GM19035 (cell line): ENCODE data around the gene SCGB1C1.
A peak's percentile ranks its signal among the peaks of the same experiment; 100 is the strongest.
"Not testable (repeated sequence)": the region's sequence is repeated elsewhere in the genome, so short reads cannot be mapped to it uniquely, and the experiment has no call there.

Experiments used
- ATAC-seq: cut with Tn5 transposase; IDR thresholded peaks from one replicate; pipeline ENCODE4 v1.9.1; 2021; ENCODE audit not compliant: unreplicated experiment

The SCGB1C1 gene

DNA sequence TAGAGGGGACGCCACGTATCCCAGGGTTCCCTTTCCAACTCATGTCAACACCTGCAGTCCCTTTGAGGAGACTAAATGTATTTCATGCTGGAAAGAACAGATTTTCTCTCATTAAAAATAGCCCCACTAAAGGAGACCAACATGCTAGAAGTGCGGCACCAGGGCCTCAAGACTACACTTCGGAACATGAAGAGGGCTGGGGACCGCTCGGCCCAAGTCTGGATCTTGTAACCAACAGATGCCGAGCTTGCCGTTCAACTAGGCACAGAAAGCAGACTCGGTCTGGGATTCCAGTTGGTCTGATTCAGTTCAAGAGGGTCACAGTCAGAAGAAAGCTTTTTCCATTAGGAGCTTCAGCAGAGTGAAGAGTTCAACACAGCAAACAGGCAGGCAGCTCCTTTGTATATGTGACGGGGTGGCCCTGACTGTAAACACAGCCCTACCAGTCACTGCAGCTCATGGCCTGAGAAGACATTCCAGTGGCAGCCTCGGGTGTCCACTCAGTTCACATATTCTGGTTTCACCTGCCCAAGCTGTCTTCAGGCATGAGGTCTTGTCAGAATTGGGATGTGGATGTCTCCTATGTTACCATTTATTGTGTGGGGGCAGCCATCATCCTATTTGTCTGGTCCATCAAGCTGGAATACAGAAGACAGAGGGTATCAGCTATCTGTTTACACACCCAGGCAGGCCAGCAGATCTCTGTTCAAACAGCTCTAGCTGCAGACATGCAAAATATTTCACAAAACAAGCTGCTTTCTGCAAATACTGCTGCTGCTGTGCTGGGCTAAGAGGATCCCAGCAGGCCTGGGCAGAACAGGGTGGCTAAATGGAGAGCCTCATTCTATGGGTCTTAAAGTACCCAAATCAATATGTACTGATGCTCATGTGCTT is 23.4 kb downstream of the SCGB1C1 start:
- ATAC-seq, result no peak

DNA sequence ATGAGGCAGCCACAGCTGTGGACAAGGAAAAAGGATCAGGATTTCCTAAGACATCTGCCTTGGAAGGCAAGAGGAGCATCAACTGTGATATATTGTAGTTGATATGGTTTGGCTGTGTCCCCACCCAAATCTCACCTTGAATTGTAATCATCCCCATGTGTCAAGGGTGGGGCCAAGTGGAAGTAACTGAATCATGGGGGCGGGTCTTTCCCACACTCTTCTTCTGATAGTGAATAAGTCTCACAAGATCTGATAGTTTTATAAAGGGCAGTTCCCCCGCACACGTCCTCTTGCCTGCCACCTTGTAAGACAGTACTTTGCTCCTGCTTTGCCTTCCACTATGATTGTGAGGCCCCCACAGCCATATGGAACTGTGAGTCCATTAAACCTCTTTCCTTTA is 24.8 kb downstream of the SCGB1C1 start:
- ATAC-seq, result no peak

DNA sequence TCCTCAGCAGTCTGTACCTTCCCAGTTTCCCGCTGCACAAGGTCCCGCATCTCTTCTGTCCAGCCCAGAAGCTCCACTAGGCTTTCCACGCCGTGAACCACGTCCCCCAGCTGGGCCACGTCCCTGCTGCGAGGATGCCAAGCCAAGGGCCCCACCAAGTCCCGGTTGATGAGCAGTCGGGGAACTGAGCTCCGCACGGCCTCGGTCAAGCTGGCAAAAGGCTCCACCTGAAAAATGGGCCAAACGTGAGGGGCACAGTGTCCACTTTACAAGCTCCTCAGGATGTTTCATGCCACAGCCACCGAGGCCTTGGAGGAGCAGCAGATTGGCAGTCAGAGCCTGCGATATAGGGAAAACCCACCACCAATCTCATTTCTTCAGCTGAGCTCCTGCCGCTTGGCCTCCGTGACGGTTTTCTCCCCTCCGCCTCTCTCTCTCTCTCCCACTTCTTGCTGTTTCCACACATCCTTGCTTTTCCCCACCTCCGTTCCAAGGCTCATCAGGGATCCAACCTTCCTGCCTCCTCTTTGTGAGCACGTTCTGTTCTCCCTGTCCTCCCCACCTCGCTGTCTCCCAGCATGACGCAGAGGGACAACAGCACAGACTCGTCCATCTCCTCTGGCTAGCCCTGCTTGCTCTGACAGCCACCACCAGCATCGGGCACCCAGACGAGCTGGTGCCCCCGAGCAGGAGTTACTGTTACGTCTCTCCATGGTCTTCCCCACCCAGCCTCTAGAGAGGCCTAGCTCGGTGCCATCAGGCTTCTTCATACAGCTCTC is 26.1 kb downstream of the SCGB1C1 start:
- no peak for ATAC-seq

DNA sequence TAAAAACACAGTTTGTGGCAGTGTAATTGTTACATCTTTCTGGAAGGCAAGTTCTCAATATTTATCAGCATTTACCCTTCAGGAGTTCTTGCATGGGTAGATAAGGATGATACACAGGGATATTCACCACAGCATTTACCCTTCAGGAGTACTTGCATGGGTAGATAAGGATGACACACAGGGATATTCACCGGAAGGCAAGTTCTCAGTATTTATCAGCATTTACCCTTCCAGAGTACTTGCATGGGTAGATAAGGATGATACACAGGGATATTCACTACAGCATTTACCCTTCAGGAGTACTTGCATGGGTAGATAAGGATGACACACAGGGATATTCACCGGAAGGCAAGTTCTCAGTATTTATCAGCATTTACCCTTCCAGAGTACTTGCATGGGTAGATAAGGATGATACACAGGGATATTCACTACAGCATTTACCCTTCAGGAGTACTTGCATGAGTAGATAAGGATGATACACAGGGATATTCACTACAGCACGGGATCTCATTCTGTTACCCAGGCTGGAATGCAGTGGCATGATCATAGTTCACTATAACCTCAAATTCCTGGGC is 27.9 kb downstream of the SCGB1C1 start:
- ATAC-seq, result not testable (repeated sequence)

DNA sequence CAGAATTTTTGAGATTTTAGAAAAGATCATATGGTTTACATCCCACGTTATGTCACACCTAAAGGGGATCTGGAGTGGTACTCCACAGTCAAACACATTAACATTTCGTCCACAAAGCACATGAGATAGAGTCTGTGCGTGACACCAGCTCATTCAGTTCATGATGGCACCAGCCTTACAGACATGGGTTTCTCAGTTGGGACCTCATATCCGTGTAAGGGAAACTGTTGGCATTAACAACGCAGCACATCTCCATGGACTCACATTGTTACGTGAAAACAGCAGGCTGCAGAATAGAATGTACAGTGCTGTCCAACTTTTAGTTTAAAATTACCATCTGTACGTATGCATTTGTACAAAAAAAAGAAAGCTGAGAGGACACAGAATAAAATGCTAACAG is 28.7 kb downstream of the SCGB1C1 start:
- no peak for ATAC-seq

DNA sequence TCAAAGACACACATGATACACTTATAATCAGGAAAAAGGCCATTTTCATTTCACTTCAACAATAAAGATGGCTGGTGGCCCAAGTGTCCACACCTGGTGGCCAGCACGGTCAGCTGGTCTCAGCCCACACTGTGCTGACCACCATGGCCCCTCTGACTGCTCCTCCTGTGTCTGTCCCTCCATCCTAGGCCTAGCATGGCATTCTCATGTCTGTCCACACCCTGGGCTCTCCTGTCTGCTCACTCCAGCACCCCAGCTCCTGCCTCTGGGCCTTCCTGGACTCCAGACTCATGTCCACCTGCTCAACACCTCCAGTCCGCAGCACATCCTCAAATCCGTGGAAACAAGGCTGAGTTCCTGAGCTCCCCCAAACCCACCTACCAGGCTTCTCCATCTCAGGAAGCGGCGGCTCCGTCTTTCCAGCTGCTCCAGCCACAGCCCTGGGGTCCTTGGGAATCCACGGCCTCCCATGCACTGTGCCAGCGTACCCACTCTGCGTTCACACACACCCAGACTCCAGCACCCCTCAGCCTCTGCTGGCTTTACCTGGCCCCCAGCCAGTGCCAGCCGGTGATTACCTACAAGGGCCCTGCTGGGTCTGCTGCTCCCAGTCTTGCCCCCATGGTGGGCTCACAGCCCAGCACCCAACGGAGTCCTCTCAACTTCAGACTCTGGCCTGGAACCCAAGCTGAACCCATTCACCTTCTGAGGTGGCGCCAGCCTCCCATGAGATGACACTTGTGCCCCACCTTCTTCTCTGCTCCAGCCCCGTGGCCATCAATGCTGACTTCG is 29.3 kb downstream of the SCGB1C1 start:
- ATAC-seq, result no peak

DNA sequence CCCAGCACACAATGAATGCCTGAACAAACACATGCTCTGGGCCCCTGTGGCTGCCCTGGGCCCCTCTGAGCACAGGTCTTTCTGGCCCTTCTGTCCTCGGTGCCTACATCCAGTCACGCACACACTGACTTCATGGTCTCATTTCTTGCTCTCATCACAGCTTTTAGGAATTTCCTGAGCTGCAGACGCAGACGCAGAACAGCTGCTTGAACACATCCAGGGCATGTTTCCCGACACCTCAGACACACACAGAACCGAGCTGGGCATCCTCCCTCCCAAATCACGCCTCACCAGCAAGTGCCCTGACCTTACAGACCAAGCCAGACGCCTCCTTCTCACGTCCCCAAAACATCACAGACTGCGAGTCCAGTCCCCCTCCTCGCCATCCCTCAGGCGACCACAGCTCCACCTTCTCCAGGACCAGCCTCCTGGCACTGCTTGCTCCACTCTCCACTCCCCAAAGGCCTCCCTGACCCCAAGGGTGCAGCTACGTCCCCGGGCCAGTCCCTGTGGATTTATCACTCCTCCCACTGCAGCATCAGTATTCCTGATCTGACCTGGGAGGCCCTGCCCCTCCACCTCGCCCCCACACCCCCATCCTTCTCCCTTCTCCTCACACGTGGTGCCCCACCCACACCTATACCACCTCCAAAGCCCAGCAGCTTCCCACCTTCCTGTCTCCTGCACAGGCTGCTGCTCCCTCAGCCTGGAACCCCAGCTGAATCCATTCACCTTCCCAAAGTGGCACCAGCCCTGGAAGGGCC is 30.3 kb downstream of the SCGB1C1 start:
- no peak for ATAC-seq

DNA sequence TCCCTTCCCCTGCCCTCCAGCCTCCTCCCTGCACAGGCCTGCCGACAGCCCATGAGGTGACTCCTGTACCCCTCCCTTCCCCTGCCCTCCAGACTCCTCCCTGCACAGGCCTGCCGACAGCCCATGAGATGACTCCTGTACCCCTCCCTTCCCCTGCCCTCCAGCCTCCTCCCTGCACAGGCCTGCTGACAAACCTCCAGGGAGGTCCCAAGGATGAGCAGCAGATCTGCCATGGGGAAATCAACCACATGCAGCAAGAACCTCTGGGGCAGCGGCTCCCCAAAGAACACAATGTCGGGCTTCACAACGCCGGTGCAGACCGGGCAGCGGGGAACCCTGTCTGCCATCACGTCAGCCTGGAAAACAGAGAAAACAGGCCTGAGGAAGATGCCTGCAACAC is 31.0 kb downstream of the SCGB1C1 start:
- no peak for ATAC-seq

DNA sequence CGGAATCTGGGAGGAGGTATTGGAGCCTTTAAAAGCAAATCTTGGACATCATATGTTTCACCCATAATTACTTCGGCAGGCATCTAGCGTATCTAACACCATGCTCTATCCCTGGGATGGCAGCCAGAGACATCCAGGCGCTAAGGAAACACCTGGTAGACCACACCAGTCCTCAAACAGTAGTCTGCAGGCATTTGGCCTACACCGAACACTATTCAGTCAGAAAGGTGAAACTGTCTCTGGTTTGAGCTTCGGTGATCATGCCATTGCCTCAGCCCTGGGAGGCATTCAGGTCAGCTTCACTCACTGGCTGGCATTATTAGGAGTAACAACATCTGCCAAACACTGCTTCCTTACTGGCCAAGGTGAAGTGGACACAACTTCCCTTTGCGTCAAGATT is 31.5 kb downstream of the SCGB1C1 start:
- ATAC-seq, result no peak

DNA sequence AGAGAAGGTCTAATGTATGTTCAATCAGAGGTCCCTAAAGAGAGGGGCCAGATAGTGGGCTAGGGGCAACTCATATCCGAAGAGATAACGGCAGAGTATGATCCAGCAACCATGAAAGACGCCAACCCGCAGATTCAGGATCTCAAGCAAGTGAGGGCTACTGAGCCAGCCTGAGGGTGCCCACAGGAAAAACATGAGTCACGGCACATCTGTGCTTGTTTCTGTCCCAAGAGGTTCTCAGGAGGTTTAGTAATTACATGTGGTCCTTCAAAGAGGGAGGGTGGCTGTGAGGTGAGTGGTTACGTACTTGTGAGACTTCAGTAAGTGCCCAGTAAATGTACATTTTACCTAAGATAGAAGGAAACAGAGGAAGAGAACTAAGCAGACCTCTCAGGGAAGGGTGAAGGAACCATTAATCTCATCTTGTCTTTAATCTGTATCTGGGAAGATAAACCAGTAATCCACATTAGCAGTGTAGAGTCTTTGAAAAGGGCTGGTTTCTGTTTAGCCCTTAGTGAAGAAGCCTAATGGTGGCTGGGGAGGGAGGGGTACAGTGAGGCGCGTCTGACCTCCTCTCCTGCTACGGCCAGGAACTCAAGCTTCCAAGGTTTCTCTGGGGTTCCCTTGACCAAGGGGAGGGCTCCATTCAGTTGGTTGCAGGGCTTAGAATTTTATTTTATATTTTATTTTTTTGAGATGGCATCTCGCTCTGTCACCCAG is 33.0 kb downstream of the SCGB1C1 start:
- no peak for ATAC-seq

DNA sequence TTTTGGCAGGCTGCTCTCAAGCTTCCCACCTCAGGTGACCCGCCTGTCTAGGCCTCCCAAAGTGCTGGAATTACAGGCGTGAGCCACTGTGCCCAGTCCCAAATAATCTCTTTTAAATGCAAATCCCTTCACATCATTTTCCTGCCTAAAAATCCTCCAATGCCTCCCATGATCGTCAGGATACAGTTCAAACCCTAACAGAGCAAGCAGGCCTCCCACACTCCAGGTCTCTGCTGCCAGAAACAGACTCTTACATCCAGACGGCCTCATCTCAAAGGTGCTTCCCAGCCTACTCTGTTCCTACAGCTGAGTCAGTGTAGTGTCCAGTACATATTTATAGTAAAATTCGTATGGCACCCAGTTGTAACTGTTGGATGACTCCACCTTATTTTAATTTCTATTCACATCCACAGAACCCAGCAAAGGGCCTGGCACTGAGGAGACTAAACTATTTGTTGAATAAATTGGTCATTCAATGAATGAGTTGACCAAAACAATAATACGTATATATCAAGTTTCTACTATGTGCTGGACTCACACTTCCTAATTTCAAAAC is 35.0 kb downstream of the SCGB1C1 start:
- ATAC-seq, result no peak

DNA sequence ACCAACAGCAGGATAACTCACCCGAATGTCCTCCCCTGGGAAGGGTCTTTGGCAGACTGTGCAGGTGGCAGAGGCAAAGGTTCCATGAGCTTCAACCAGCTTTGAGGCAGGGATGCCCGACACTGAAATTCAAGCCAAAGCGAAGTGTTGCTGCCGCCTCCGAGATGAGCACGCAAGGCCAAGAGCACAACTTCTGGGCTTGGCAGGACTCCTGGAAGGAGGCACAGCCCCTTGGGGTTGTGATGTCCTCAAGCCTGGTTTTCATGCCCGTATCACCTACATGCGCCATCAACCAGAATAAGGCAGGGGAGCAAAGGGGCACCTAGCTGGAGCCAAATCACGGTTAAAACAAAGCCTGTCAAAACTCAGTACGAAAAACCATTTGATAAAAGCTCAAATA is 37.6 kb downstream of the SCGB1C1 start:
- no peak for ATAC-seq

DNA sequence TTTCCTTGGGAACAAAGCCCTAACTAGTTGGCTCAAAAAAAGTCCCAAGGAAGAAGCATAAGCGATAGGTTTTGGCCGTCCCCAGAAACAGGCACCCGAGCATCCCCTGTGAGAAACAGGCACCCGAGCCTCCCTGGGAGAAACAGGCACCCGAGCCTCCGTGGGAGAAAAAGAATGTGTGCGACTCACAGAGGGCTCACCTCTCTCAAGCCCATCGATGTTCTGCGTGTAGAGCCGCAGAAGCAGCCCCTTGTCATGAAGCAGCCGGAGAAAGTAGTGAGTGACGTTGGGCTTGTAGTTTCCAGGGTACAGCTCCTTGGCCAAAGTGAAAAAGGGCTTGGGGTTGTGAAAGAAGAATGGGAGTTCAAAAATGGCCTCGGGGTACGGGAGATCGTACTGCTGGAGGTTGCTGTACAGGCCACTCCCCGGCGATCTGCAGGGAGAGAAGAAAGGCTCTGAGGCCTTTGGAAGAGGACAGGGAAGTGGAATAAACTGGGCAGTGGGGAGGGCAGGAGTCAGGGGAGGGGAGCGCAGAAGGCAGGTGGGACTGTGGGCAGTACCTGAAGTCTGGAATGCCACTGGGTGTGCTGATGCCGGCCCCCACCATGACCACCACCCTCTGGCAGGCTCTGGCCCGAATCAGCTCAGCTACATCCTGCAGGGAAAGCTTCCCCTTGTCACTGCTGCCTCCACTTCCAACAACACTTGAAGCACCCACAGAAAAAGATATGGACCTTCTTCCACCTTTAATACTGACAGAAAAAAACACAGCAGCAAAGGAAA is 40.1 kb downstream of the SCGB1C1 start:
- ATAC-seq, result no peak

DNA sequence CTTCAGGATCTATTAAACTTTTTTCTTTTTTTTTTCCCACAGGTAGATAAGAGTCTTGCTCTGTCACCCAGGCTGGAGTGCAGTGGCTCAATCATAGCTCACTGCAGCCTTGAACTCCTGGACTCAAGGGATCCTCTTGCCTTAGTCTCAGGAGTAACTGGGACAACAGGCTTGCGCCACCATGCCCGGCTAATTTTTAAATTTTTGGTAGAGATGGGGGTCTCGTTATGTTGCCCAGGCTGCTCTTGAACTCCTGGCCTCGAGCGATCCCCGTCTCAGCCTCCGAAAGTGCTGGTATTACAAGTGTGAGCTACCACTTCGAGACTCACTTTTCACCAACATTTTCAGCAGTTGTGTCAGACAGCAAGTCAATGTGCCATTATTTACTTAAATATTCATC is 42.3 kb downstream of the SCGB1C1 start:
- no peak for ATAC-seq

DNA sequence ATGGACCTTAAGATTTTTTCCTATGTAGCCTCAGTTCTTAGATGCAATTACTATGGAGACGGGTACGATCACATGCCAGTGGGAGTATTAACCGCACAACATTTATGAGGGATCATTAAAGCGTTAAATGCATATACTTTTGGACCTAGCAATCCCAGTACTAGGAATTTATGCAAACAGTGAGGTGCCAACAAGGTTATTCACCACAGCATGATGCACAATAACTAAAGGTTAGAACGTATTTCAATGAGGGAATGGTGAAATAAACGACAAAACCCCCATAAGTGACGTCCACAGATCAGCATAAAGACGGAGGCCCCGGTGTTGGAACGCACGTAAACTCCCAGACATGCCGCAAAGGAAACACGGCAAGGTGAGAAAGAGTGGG is 42.7 kb downstream of the SCGB1C1 start:
- ATAC-seq, result peak; percentile 9

DNA sequence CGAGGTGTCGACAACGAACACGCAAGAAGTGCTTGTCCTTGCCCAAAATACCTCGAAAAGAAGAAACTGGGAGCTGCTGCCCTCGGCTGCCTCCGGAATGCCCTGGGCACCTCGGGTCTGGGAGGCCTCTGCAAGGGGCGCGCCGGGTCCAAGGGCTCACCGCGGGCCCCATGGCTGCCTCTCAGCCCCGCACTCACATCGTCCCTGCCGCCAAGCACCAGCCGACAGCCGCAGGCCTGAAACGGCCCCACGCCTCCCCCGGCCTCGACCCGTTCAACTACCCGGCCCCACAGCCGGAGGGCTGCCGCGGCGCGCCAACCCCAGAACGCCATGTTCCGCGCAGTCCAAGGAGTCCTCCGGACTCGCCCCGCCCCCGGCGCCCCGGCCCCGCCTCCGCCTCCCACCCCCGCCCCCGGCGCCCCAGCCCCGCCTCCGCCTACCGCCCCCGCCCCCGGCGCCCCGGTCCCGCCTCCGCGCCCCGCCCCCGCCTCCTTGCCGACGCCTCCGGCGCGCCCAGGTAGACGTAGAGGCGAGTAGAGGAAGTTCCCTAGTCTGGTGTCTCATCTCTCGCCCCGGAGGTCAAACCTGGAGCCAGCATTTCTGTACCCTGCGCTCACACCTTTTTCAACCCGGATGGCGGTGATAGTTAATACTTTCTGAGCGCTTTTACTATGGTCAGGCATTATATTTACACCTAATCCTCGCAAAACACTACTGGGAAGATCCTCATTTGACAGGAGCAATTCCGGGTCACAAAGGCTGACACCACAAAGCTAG is 43.3 kb downstream of the SCGB1C1 start, which contains the start of gene SIRT3:
Gene SIRT3, minus strand, starts transcription at position 346 of the 777 bp plus-strand sequence. Its CDS starts 14 bp downstream, at position 332.
- peak; percentile 75 for ATAC-seq
